Activated CD4-positive, alpha-beta T cell treated with anti-CD3 and anti-CD28 coated beads, Interleukin-2, amount 10 ng/mL, durations not matched to agents 7 days and 5 days (primary cell): ENCODE measurements around the gene LBX1. TPM values are rescaled to one million over a fixed set of nuclear protein-coding genes. Genes with fewer than 3 reads are reported as not detected.

Experiments
- CTCF ChIA-PET: fragments of 350-600 bp; sonication (Branson Sonifier 250); formaldehyde crosslinking; loops from one replicate; lab custom pipeline; 2021; ENCODE audit warnings: antibody characterized with exemption; lab: Charles Lee
- POLR2A ChIA-PET: fragments of 350-600 bp; sonication (Branson Sonifier 250); formaldehyde crosslinking; loops from one replicate; lab custom pipeline; 2021; ENCODE audit warnings: antibody characterized with exemption; lab: Charles Lee
- DNase-seq: peaks from one replicate; pipeline ENCODE4 v3.0.0-alpha.2; 2020
- H3K27ac Mint-ChIP-seq: one replicate; pipeline ENCODE4 v1.8.0; 2021; ENCODE audit warnings: mild to moderate bottlenecking, moderate library complexity, mixed read lengths
- H3K27me3 Mint-ChIP-seq: one replicate; pipeline ENCODE4 v1.8.0; 2021; ENCODE audit warnings: mixed read lengths
- H3K36me3 Mint-ChIP-seq: one replicate; pipeline ENCODE4 v1.8.0; 2021; ENCODE audit warnings: low read depth, mixed read lengths
- H3K4me1 Mint-ChIP-seq: one replicate; pipeline ENCODE4 v1.8.0; 2021; ENCODE audit warnings: mixed read lengths
- H3K4me3 Mint-ChIP-seq: one replicate; pipeline ENCODE4 v1.8.0; 2021; ENCODE audit warnings: mild to moderate bottlenecking, moderate library complexity, mixed read lengths
- H3K9me3 Mint-ChIP-seq: one replicate; pipeline ENCODE4 v1.8.0; 2021; ENCODE audit warnings: mixed read lengths
- total RNA-seq, 2 experiments: library from RNA; stranded (reverse); gene quantifications; one replicate each; pipeline ENCODE4 v1.2.3, GENCODE V29; 2021

Gene LBX1
- total RNA-seq, 2 experiments from 2014 or later: not detected

DNA sequence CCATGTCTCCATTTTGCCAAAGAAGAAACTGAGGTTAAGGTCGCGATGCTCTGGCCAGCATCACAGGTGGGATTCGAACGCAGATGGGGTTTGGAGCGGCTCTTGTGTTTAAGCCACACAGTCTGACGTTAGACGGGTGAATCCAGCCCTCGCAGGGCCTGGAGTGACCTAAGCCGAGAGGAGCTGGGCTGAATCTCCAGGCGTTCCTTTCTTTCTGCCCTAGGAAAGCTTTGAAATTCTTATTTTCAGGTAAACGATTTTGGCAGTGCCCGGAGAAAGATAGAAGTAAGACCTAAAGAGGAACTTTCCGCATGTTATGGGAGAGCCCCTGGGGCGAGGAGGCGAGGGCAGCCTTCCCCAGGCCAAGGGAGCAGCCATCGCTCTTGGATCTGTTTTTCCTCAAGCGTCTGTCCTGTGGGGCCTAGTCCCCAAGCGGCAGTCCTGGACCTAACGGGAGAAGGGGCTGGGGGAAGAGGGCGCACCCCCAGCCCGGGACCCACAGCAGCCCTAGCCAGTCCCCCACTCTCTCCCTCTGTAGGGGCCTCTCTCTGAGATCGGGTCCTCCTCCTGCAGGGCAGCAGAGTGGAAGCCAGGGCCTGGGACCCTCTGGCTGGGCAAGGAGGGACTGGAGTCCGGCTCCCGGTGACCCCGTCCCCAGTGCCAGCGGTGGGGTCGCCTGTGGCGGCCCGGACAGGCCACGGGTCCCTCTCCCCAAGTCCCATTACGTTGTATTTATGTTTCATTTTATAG, 8.9 kb upstream of the LBX1 start:
- Mint-ChIP-seq H3K27ac (no peak overlapping the region), H3K9me3 (no peaks in the 10 kb centered on the region), H3K36me3 (no peaks in the 10 kb centered on the region), H3K27me3 (peaks cover 75% of the 10 kb centered on the region), H3K4me1 (peaks cover 4% of the 10 kb centered on the region), H3K4me3 (no peak overlapping the region)
- CTCF ChIA-PET: interaction anchor here (0.6 to 1.9 kb wide), 6 partner anchors 13 to 96 kb away, joined by 3 to 5 read pairs (median 4); no protein-coding TSS in a partner anchor
- POLR2A ChIA-PET: no interaction called here
- no peak for DNase-seq

DNA sequence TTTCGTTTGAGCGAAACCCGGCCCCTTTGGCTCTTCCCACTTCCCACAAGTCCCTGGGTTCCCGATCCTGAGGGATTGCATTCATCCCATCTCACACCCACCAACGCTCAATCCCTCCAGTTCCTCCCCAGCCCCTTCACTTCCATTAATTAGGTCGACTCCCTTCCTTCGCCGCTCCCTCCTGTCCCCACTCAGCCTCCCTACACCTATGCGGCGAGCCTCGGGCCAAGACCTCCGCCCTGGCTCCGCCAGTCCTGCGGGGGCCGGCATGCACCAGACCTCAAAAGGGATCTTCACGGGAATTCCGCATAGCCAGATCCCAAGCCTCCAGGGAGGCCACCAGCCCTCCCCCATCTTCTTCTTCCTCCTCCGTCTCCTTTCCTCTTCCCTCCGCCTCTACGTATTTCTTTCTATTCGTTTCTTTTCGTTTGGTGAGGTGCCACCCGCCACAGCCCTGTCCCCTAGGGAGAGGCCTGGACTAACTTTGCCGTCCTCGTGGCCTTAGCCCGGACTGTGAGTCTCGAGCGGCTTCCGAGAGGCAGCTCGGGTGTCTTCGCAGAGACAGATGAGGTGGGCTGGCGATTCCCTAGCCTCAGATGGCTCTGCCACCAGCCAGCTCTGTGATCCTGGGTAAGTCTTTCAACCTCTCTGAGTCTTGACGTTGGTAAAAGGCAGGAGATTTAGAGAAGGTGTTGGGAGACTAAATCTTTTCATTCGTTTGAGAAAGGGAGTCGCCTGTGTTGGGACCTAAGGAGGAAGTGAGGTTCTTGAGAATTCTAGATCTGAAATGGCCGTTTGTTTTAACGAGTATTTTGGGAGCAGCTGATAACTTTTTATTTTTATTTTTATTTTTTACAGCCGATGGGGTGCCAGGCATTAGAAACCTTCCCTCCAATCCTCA, 8.1 kb upstream of the LBX1 start:
- POLR2A ChIA-PET: no interaction called here
- peaks cover 4% of the 10 kb centered on the region for H3K4me1 Mint-ChIP-seq
- no peak for DNase-seq
- H3K4me3 Mint-ChIP-seq: no peak overlapping the region
- CTCF ChIA-PET: interaction anchor here (1.1 to 1.9 kb wide), 4 partner anchors 8 to 95 kb away, joined by 3 to 5 read pairs (median 4); no protein-coding TSS in a partner anchor
- H3K9me3 Mint-ChIP-seq: no peaks in the 10 kb centered on the region
- H3K27me3 Mint-ChIP-seq: peaks cover 78% of the 10 kb centered on the region
- no peak overlapping the region for H3K27ac Mint-ChIP-seq
- H3K36me3 Mint-ChIP-seq: no peaks in the 10 kb centered on the region

- Mint-ChIP-seq H3K9me3 (no peaks in the 10 kb centered on the region), H3K36me3 (no peaks in the 10 kb centered on the region), H3K27ac (no peak overlapping the region), H3K4me1 (peaks cover 4% of the 10 kb centered on the region), H3K27me3 (peaks cover 86% of the 10 kb centered on the region), H3K4me3 (no peak overlapping the region)
- no peak for DNase-seq
- ChIA-PET POLR2A (no interaction called here), CTCF (interaction anchor here (1.3 to 1.4 kb wide), 2 partner anchors 9 to 22 kb away, joined by 3 to 4 read pairs; no protein-coding TSS in a partner anchor)
Measured at GRCh38 chr10:101236376-101237080, 7.3 kb upstream of the LBX1 start.

- peaks cover 4% of the 10 kb centered on the region for H3K4me1 Mint-ChIP-seq
- POLR2A ChIA-PET: no interaction called here
- H3K36me3 Mint-ChIP-seq: no peaks in the 10 kb centered on the region
- H3K27me3 Mint-ChIP-seq: peaks cover 91% of the 10 kb centered on the region
- CTCF ChIA-PET: interaction anchor here (0.5 to 1.4 kb wide), 4 partner anchors 10 to 175 kb away, joined by 3 to 4 read pairs (median 3); no protein-coding TSS in a partner anchor
- no peak overlapping the region for H3K27ac Mint-ChIP-seq
- no peak for DNase-seq
- no peak overlapping the region for H3K4me3 Mint-ChIP-seq
- H3K9me3 Mint-ChIP-seq: no peaks in the 10 kb centered on the region
Measured at GRCh38 chr10:101235766-101236165, 6.5 kb upstream of the LBX1 start.

DNA sequence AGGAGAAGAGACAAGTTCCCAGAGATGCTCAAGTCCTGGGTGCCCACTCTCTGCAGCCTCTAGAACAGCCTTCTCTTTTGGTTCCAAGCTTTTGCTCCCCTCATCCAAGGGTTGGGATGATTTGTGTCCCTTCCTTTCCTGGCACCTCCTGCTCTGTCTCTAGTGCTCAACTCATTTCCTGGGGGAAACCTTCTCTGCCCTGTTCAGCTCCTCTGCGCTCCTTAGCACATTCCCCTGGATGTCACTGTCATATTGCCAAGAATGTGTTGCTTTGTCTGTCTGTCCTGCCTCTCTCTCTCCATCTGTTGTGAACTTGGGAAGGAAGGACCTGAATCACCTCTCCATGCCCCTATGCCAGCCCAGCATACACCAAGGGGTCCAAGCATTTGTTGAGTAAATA, 5.1 kb upstream of the LBX1 start:
- Mint-ChIP-seq H3K36me3 (peaks cover 2% of the 10 kb centered on the region), H3K27ac (no peak overlapping the region), H3K27me3 (peaks cover 87% of the 10 kb centered on the region), H3K4me3 (no peak overlapping the region), H3K9me3 (no peaks in the 10 kb centered on the region), H3K4me1 (peaks cover 7% of the 10 kb centered on the region)
- ChIA-PET CTCF (interaction anchor here (0.9 to 1.0 kb wide), 2 partner anchors 20 to 526 kb away, joined by 3 read pairs; no protein-coding TSS in a partner anchor), POLR2A (no interaction called here)
- no peak for DNase-seq

GRCh38 chr10:101233863-101234262, 4.6 kb upstream of the LBX1 start:
- Mint-ChIP-seq H3K4me1 (peaks cover 10% of the 10 kb centered on the region), H3K9me3 (no peaks in the 10 kb centered on the region), H3K27ac (no peak overlapping the region), H3K4me3 (no peak overlapping the region), H3K36me3 (peaks cover 4% of the 10 kb centered on the region), H3K27me3 (peaks cover 87% of the 10 kb centered on the region)
- CTCF ChIA-PET: interaction anchor here (0.9 to 1.0 kb wide), 3 partner anchors 14 to 526 kb away, joined by 3 read pairs; no protein-coding TSS in a partner anchor
- POLR2A ChIA-PET: no interaction called here
- no peak for DNase-seq

GRCh38 chr10:101233443-101233842, 4.2 kb upstream of the LBX1 start:
- DNase-seq: no peak
- peaks cover 10% of the 10 kb centered on the region for H3K4me1 Mint-ChIP-seq
- CTCF ChIA-PET: interaction anchor here (0.9 to 1.0 kb wide), 2 partner anchors 13 to 19 kb away, joined by 3 read pairs; no protein-coding TSS in a partner anchor
- H3K27ac Mint-ChIP-seq: no peak overlapping the region
- H3K4me3 Mint-ChIP-seq: no peak overlapping the region
- H3K27me3 Mint-ChIP-seq: peaks cover 86% of the 10 kb centered on the region
- no peaks in the 10 kb centered on the region for H3K9me3 Mint-ChIP-seq
- POLR2A ChIA-PET: no interaction called here
- H3K36me3 Mint-ChIP-seq: peaks cover 4% of the 10 kb centered on the region

DNA sequence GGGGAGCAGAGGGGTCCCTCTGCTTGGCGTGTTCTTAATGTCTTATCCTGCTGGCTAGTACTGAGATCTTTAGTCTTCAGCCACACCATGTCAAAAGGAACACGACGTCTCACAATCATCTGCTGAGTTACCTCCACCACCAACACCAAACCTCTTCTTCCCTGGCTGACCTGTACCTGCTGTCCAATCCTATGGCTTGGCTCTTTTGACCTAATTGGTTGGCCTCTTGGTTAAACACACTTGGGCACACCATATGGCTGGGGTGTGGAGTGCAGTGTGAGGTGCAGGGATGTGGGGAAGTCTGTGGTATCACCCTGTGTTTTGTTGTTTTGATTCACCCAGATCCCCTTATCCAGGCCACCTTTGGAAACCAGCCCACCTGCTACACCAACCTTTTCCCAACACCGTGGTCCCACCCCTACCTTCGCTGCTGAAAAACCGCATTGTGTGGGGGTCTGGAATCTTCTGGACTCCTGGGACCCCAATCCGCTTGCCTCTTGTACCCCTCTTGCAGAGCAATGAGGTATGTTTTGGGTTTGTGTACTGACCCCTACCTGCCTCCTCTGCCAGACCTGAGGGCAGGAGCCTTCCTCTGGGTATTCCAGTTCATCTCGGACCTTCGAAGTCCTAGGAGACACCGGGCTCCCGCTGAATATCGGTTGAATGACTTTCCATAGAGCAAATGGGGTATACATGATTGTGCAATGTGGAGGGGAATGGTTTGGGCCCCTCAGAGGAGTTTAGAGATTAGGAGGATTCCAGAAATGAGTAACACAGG, 2.8 kb upstream of the LBX1 start:
- no peak overlapping the region for H3K4me3 Mint-ChIP-seq
- H3K9me3 Mint-ChIP-seq: no peaks in the 10 kb centered on the region
- CTCF ChIA-PET: no interaction called here
- no peak for DNase-seq
- peaks cover 4% of the 10 kb centered on the region for H3K36me3 Mint-ChIP-seq
- peaks cover 84% of the 10 kb centered on the region for H3K27me3 Mint-ChIP-seq
- peaks cover 11% of the 10 kb centered on the region for H3K4me1 Mint-ChIP-seq
- H3K27ac Mint-ChIP-seq: no peak overlapping the region
- POLR2A ChIA-PET: no interaction called here

- POLR2A ChIA-PET: no interaction called here
Measured at GRCh38 chr10:101231092-101231491, 1.8 kb upstream of the LBX1 start.

GRCh38 chr10:101230183-101230917, 1.1 kb upstream of the LBX1 start:
- no peak for DNase-seq
- CTCF ChIA-PET: interaction anchor here (0.6 kb wide), 1 partner anchor 237 kb away, joined by 3 read pairs; no protein-coding TSS in a partner anchor
- H3K36me3 Mint-ChIP-seq: peaks cover 7% of the 10 kb centered on the region
- H3K4me3 Mint-ChIP-seq: peak overlapping the region; percentile 8
- no peaks in the 10 kb centered on the region for H3K9me3 Mint-ChIP-seq
- POLR2A ChIA-PET: no interaction called here
- no peak overlapping the region for H3K27ac Mint-ChIP-seq
- H3K4me1 Mint-ChIP-seq: peaks cover 20% of the 10 kb centered on the region
- H3K27me3 Mint-ChIP-seq: peaks cover 82% of the 10 kb centered on the region

More at GRCh38 chr10:101231092-101231491, 1.8 kb upstream of the LBX1 start:
- Mint-ChIP-seq H3K9me3 (no peaks in the 10 kb centered on the region), H3K27me3 (peaks cover 83% of the 10 kb centered on the region), H3K4me1 (peaks cover 17% of the 10 kb centered on the region), H3K4me3 (no peak overlapping the region), H3K36me3 (peaks cover 4% of the 10 kb centered on the region), H3K27ac (no peak overlapping the region)
- DNase-seq: no peak
- CTCF ChIA-PET: no interaction called here

- Mint-ChIP-seq H3K9me3 (no peaks in the 10 kb centered on the region), H3K36me3 (peaks cover 7% of the 10 kb centered on the region), H3K27me3 (peaks cover 77% of the 10 kb centered on the region), H3K27ac (no peak overlapping the region), H3K4me3 (no peak overlapping the region), H3K4me1 (peaks cover 27% of the 10 kb centered on the region)
- ChIA-PET CTCF (interaction anchor here (0.8 to 3.1 kb wide), 2 partner anchors 14 to 16 kb away, joined by 3 to 15 read pairs; no protein-coding TSS in a partner anchor), POLR2A (no interaction called here)
- DNase-seq: no peak
Measured at GRCh38 chr10:101228966-101229265, 347 bp downstream of the LBX1 start.
